Activated CD4-positive, alpha-beta T cell treated with anti-CD3 and anti-CD28 coated beads for 36 hours (primary cell): ENCODE data around the gene ZNF219. TPM values are rescaled to one million over a fixed set of nuclear protein-coding genes. Genes with fewer than 3 reads are reported as not detected.
"Not testable (repeated sequence)": the region's sequence is repeated elsewhere in the genome, so short reads cannot be mapped to it uniquely, and the experiment has no call there.

ENCODE experiments used
- ATAC-seq: fragments of 200-7000 bp; cut with Tn5 transposase; one replicate; pipeline ENCODE4 v1.10.0; 2021; ENCODE audit warnings: mild to moderate bottlenecking, moderate library complexity
- CTCF ChIA-PET: fragments of 350-600 bp; sonication (Branson Sonifier 250); formaldehyde crosslinking; loops from one replicate; lab custom pipeline; 2021; ENCODE audit warnings: antibody characterized with exemption; lab: Charles Lee
- POLR2A ChIA-PET: fragments of 350-600 bp; sonication (Branson Sonifier 250); formaldehyde crosslinking; loops from one replicate; lab custom pipeline; 2021; ENCODE audit warnings: antibody characterized with exemption, inconsistent platforms; lab: Charles Lee
- DNase-seq: peaks from one replicate; pipeline ENCODE4 v3.0.0-alpha.2; 2020
- H3K27ac Mint-ChIP-seq: one replicate; pipeline ENCODE4 v1.8.0; 2021; ENCODE audit warnings: mixed read lengths
- H3K27me3 Mint-ChIP-seq: one replicate; pipeline ENCODE4 v1.8.0; 2021; ENCODE audit warnings: mixed read lengths
- H3K36me3 Mint-ChIP-seq: one replicate; pipeline ENCODE4 v1.8.0; 2021; ENCODE audit warnings: low read depth, mixed read lengths
- H3K4me1 Mint-ChIP-seq: one replicate; pipeline ENCODE4 v1.8.0; 2021; ENCODE audit warnings: mixed read lengths
- H3K4me3 Mint-ChIP-seq: one replicate; pipeline ENCODE4 v1.8.0; 2021; ENCODE audit warnings: mild to moderate bottlenecking, moderate library complexity, mixed read lengths
- H3K9me3 Mint-ChIP-seq: one replicate; pipeline ENCODE4 v1.8.0; 2021; ENCODE audit warnings: low read depth, mixed read lengths
- intact Hi-C, 2 experiments: fragments of 100-400 bp; cut with DNase I in 1 of 2; cut with micrococcal nuclease in 1 of 2; formaldehyde crosslinking; loops; one replicate each; pipeline versions ENCODE4 v1.14.2 to v1.15.1; 2022 to 2024; cut with DNase I, micrococcal nuclease
- total RNA-seq, 2 experiments: library from RNA; stranded (reverse); gene quantifications; one replicate each; pipeline ENCODE4 v1.2.3, GENCODE V29; 2021

The ZNF219 gene
- total RNA-seq, 2 experiments from 2014 or later, result 9.6 to 10.8 TPM

- Mint-ChIP-seq H3K36me3 (no peaks in the 10 kb centered on the region), H3K27me3 (peaks cover 5% of the 10 kb centered on the region), H3K4me1 (peaks cover 6% of the 10 kb centered on the region), H3K27ac (no peak overlapping the region), H3K4me3 (no peak overlapping the region), H3K9me3 (no peaks in the 10 kb centered on the region)
- ChIA-PET POLR2A (no interaction called here), CTCF (interaction anchor here (1.0 to 3.0 kb wide), 3 partner anchors 11 to 39 kb away, joined by 3 to 24 read pairs (median 6); no protein-coding TSS in a partner anchor)
- DNase-seq, result no peak
- intact Hi-C loops, result no loop called here
- ATAC-seq, result no peak
Measured at GRCh38 chr14:21042918-21043317, 55.5 kb downstream of the ZNF219 start.

DNA sequence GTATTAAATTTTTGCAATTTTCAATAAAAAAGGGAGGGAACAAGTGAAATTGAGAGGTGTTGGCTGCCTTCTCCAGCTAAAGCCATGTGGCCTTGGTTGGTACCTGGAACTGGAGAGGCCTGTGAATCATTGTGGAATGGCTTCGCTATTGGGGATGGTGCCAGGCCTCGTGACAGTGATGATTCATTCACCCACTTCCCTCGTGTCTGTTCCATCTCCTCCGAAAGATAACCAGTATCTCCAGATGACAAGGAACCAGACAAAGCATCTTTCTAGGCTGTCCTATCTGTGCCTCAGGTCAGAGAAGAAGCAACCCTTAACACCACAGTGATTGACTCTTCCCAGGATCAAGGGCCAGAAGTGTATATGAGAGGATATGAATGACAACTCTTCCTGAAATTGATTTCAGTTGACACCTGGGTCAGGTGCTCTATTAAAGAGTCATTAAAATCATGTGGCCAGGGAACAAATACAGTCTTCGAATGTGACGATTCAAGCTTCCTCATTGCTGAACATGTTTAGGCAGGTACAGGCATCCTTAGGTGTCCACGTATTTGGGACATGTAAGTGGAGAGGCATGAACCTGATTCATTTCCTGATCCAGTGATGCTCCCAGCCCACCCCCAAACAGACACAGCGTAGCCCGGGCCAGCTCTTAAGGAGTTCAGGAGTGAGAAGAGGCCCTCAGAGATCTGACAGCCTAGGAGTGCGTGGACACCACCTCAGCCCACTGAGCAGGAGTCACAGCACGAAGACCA lies 56.6 kb downstream of the ZNF219 start, which contains the start of gene RNASE7:
RNASE7 (plus strand) TSS at position 687 of the 758 bp plus-strand sequence. CDS start 631 bp downstream, outside the sequence.
- H3K4me3 Mint-ChIP-seq, result no peak within 1 kb of the TSS
- CTCF ChIA-PET, result interaction anchor here (0.8 to 3.9 kb wide), 4 partner anchors 8 to 168 kb away, joined by 4 to 84 read pairs (median 10); no protein-coding TSS in a partner anchor
- H3K36me3 Mint-ChIP-seq, result no peaks in the 10 kb centered on the region
- H3K4me1 Mint-ChIP-seq, result peaks cover 6% of the 10 kb centered on the region
- no peaks in the 10 kb centered on the region for H3K9me3 Mint-ChIP-seq
- intact Hi-C loops, result loop anchor here in 1 of 2 experiments (2.0 kb wide), 1 partner anchor 185 kb away; no protein-coding TSS in a partner anchor
- no peak within 1 kb of the TSS for H3K27ac Mint-ChIP-seq
- POLR2A ChIA-PET, result no interaction called here
- DNase-seq, result no peak
- H3K27me3 Mint-ChIP-seq, result peaks cover 5% of the 10 kb centered on the region
- no peak for ATAC-seq

DNA sequence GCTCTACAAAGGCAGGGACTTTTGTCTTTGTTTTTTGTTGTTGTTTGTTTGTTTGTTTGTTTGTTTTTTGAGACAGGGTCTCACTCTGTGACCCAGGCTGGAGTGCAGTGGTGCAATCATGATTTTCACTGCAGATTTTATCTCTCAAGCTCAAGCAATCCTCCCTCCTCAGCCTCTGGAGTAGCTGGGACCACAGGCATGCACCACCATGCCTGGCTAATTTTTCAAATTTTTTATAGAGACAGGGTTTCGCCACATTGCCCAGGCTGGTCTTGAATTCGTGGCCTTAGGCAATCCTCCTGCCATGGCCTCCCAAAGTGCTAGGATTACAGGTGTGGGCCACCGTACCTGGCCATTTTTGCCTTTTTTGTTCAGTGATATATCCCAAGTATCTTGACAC lies 57.5 kb downstream of the ZNF219 start:
- POLR2A ChIA-PET, result not testable (repeated sequence)

DNA sequence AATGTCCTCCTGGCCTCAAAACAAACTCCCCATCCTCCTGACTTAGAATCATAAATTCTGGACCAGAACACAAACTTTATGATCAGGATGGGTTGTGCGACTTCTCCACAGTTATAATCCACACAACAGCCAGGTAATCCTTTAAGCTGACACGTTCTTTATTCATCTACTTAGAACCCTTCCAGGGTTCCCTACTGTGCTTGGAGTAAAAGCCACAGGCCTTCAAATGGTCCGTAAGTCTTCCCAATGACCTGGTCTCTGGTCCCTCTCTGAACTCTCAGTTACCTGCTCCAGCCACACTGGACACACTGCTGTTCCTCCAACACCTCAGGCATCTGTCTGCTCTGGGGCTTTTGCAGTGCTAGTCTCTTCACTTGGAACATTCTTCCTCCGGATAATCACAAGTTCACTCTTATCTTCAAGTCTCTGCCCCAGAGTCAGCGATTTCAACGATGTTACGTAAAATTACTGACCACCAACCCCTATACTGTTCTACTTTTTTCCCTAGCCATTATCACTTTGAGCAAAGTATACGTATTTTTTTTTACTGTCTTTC lies 58.0 kb downstream of the ZNF219 start:
- no peak for ATAC-seq
- ChIA-PET POLR2A (interaction anchor here (0.6 kb wide), 1 partner anchor 26 kb away, joined by 7 read pairs; no protein-coding TSS in a partner anchor), CTCF (interaction anchor here (0.7 to 3.9 kb wide), 13 partner anchors 10 to 69 kb away, joined by 3 to 84 read pairs (median 5); no protein-coding TSS in a partner anchor)
- Mint-ChIP-seq H3K4me3 (no peak overlapping the region), H3K27me3 (peaks cover 5% of the 10 kb centered on the region), H3K4me1 (peaks cover 6% of the 10 kb centered on the region), H3K36me3 (no peaks in the 10 kb centered on the region), H3K9me3 (no peaks in the 10 kb centered on the region), H3K27ac (no peak overlapping the region)
- DNase-seq, result no peak
- intact Hi-C loops, result loop anchor here (1.0 to 2.0 kb wide), 2 partner anchors 26 to 184 kb away; no protein-coding TSS in a partner anchor

More for the DNA sequence above, 57.5 kb downstream of the ZNF219 start:
- intact Hi-C loops, result loop anchor here (1.0 to 2.0 kb wide), 2 partner anchors 27 to 184 kb away; no protein-coding TSS in a partner anchor
- not testable (repeated sequence) for H3K36me3 Mint-ChIP-seq, H3K9me3 Mint-ChIP-seq, DNase-seq, H3K4me3 Mint-ChIP-seq, H3K4me1 Mint-ChIP-seq, ATAC-seq, H3K27ac Mint-ChIP-seq, H3K27me3 Mint-ChIP-seq
- CTCF ChIA-PET, result interaction anchor here (0.8 to 3.9 kb wide), 8 partner anchors 8 to 168 kb away, joined by 3 to 84 read pairs (median 4); no protein-coding TSS in a partner anchor

Other genes with a start within 250 kb of the ZNF219 start
- not detected for gene RNASE3, start 207.3 kb downstream of the ZNF219 start, total RNA-seq
- gene RNASE2, start 143.2 kb downstream of the ZNF219 start, total RNA-seq, result not detected
- 10 to 100 TPM; 89.3 to 90.0 TPM for gene METTL17, start 108.7 kb downstream of the ZNF219 start, total RNA-seq
- under 1 TPM; 0.21 to 0.30 TPM for gene SLC39A2, start 99.4 kb downstream of the ZNF219 start, total RNA-seq
- gene NDRG2, start 73.6 kb downstream of the ZNF219 start, total RNA-seq, result 1 to 10 TPM; 5.5 to 7.0 TPM
- gene TPPP2, start 68.4 kb downstream of the ZNF219 start, total RNA-seq, result not detected
- not detected for gene RNASE13, start 63.8 kb downstream of the ZNF219 start, total RNA-seq
- not detected for gene RNASE7, start 56.3 kb downstream of the ZNF219 start, total RNA-seq
- not detected for gene RNASE8, start 40.8 kb downstream of the ZNF219 start, total RNA-seq
- gene ARHGEF40, start 28.4 kb downstream of the ZNF219 start, total RNA-seq, result under 1 TPM; 0.05 to 0.09 TPM
- under 1 TPM in 1 of 2 experiments, not detected in 1; 0.44 TPM for gene TMEM253, start 2.4 kb upstream of the ZNF219 start, total RNA-seq
- under 1 TPM in 1 of 2 experiments, not detected in 1; 0.02 TPM for gene OR5AU1, start 57.4 kb upstream of the ZNF219 start, total RNA-seq
- 1,000 to 10,000 TPM; 1,155 to 1,665 TPM for gene HNRNPC, start 170.8 kb upstream of the ZNF219 start, total RNA-seq
- gene RPGRIP1, start 181.4 kb upstream of the ZNF219 start, total RNA-seq, result under 1 TPM; 0.14 to 0.21 TPM